HG03066 (cell line): Measurements from ENCODE around the gene OR8A1.
"Not testable (repeated sequence)": the region's sequence is repeated elsewhere in the genome, so short reads cannot be mapped to it uniquely, and the experiment has no call there.

ENCODE experiments used
- ATAC-seq: cut with Tn5 transposase; IDR thresholded peaks from one replicate; pipeline ENCODE4 v1.9.1; 2021; ENCODE audit warnings: low read depth; ENCODE audit not compliant: unreplicated experiment

The OR8A1 gene

DNA sequence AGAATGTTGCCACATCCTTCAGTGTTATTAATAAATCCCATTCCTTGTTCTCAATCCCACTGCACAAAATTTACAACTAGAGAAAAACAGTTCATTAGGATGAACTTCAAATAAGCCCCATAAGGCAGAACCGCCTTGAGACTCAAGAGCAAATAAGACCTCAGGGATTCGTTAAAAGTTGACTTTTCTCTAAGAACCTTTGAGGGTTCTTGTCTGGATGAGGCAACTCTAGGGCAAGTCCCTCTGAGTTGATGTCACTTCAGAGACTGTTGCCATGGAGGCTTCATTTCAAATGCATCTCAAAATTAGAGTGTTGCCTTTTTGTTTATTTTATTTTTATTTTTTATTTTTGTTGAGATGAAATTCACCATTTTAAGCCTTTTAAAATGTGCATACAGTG, 21.6 kb downstream of the OR8A1 start:
- no peak for ATAC-seq

DNA sequence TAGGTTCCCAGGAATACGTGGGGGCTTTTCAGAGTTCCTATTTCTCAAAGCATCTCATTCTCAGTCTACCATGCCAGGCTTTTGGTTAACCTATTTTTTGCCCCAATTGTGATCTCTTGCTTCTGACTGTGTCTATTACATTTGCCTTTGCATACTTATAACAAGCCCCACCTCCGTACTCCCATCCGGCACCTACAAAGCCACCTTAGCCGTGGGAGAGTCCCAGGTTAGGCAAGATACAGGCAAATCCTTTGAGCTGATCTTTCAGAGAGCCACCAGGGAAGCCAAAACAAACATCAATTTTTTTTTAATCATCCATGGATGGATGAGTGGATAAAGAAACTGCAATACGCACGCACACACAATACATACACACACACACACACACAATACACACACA, 22.8 kb downstream of the OR8A1 start:
- no peak for ATAC-seq

DNA sequence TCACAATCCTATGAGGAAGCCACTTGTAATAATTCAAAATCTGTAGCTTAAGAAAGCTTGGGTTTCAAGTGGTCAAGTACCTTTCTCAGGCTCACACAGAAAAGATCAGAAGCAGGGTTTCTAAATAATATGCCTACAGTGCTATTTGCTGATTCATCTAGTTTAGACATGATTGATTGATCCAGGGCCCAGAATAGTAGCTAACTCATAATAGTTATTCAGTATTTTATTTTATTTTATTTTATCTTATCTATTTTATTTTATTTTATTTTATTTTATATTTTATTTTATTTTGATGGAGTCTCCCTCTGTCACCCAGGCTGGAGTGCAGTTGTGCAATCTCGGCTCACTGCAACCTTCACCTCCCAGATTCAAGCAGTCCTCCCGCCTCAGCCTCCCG, 25.5 kb downstream of the OR8A1 start:
- ATAC-seq: no peak

GRCh38 chr11:124597626-124598025, 27.8 kb downstream of the OR8A1 start:
- ATAC-seq: no peak

- ATAC-seq: no peak
Measured at GRCh38 chr11:124600621-124601320, 31.0 kb downstream of the OR8A1 start.

- ATAC-seq: no peak
Measured at GRCh38 chr11:124602193-124602592, 32.4 kb downstream of the OR8A1 start.

DNA sequence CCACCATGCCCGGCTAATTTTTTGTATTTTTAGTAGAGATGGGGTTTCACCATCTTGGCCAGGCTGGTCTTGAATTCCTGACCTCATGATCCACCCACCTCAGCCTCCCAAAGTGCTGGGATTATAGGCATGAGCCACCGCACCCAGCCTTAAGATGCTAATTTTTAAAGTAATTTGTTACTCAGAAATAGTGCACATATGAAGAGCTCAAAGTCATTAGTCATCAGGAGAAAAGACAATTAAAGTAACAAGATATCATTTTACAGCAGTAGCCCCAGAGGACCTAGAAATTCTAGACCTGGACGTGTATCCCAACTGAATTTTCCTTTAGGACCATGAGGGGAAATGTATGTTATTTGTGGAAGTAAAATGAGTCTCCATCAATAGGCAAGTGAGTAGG, 32.9 kb downstream of the OR8A1 start:
- ATAC-seq: not testable (repeated sequence)

DNA sequence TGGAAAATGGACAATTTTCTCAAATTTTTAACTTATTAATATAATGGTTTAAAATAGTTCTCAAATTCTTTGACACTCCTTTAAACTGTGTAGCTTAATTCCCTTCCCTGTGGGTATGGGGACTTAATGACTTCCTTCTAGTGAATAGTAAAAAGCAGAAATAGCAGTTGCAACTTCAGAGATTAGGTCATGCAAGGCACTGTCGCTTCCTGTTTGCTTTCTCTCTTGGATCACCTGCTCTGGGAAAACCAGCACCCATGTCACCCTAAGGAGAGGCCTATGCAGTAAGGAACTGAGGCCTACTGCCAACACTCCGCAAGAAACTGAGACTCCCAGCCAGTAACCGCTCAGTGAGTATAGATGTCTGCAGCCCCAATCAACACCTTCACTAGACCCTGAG, 35.9 kb downstream of the OR8A1 start:
- no peak for ATAC-seq

DNA sequence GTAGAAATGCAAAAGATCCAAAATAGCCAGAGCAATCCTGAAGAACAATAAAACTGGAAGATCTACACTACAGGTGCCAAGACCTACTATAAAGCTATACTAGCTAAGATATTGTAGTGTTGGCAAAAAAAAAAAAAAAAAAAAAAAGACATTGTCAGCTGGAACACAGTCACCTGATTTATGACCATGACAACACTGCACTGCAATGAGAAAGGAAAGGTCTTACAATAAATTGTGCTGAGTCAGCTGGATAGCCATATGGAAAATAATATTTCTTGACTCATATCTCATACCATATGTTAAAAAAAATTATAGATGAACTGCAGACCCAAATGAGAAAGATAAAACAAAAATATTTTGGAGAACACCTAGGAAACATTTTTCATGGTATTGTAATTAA, 38.4 kb downstream of the OR8A1 start:
- ATAC-seq: no peak

DNA sequence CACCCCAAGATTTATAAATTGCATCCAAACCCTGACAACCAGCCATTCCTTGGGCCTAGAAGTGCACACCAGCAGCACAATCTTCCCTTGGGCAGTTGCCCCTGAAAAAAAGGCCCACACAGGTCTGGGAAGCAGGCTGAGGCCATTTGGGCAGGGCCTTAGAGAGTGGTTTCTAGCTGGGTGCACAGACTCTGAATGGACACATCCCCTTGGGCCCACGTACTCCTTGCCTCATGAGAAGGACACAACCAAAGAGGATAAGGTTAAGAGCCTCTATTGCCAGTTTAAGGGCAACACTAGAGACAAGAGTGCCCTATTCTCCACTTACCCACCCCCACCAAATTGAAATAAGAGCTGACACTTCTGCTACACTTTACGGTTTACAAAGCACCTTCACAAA, 40.5 kb downstream of the OR8A1 start:
- ATAC-seq: no peak

GRCh38 chr11:124611064-124611463, 41.3 kb downstream of the OR8A1 start, which contains the start of gene PANX3:
Gene PANX3, plus strand, starts transcription at chr11:124611428. Its CDS starts 129 bp downstream, at chr11:124611557.
- no peak for ATAC-seq

- no peak for ATAC-seq
Measured at GRCh38 chr11:124612045-124612444, 42.2 kb downstream of the OR8A1 start.

- ATAC-seq: no peak
Measured at GRCh38 chr11:124612567-124613246, 42.9 kb downstream of the OR8A1 start.

DNA sequence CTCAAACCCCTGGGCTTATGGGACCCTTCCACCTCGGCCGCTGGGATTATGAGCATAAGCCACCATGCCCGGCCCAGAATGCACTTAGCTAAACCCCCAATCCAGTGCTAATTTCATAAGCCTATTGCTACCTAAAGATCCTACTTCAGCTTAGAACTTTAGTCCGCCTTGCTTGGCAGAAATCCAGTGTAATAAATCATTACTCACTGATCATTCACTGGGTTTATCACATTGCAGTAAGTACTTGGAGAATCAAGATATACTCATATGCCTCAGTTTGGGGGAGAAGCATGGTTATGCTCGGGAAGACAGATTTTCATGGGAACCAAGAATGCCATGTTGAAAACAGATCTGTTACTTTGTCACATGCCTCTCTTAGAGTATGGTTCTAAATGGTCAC, 49.1 kb downstream of the OR8A1 start:
- no peak for ATAC-seq
